Hepatocyte (in vitro differentiated cells): Measurements from ENCODE around the gene UGT1A4.

Experiments
- EZH2 ChIP-seq: fragments of 200-600 bp; sonication (generic); IDR thresholded peaks from 2 replicates; pipeline ENCODE4 v1.6.1; 2016; ENCODE audit warnings: antibody characterized with exemption, mild to moderate bottlenecking, borderline replicate concordance
- EZH2phosphoT487 ChIP-seq: fragments of 200-600 bp; sonication (generic); IDR thresholded peaks from one replicate; pipeline ENCODE4 v1.6.1; 2018; ENCODE audit warnings: antibody characterized with exemption, mild to moderate bottlenecking, low read depth, moderate library complexity; ENCODE audit not compliant: unreplicated experiment, severe bottlenecking
- TF ChIP-seq, protein P1 (sequence below): fragments of 200-600 bp; sonication (generic); IDR thresholded peaks from 2 replicates; pipeline ENCODE4 v1.5.1; 2016; ENCODE audit warnings: antibody characterized with exemption, mild to moderate bottlenecking; ENCODE audit not compliant: poor library complexity

DNA sequence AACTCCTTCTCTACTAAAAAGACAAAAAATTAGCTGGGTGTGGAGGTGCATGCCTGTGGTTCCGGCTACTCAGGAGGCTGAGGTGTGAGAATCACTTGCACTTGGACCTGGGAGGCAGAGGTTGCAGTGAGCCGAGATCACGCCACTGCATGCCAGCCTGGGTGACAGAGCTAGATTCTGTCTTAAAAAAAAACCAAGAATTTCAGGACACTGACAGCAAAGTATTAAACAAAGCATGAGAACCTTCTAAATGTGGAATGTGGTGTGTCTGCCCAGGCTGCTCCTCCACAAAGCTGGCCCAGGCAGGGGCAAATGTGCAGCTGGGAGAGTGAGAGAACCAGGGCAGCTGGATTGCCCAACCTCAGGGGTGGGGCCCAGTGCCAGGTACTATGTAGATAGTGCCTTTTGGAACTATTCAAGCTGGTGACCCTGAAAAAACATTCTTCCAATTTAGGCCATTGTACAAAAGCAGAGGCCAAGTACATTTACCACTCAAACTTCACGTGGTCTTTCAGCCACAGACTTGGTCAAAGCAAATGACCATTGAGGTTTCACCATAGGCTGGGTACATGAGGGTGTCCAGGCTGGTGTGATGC is 12.5 kb upstream of the UGT1A4 start:
- TF ChIP-seq, protein P1, sequence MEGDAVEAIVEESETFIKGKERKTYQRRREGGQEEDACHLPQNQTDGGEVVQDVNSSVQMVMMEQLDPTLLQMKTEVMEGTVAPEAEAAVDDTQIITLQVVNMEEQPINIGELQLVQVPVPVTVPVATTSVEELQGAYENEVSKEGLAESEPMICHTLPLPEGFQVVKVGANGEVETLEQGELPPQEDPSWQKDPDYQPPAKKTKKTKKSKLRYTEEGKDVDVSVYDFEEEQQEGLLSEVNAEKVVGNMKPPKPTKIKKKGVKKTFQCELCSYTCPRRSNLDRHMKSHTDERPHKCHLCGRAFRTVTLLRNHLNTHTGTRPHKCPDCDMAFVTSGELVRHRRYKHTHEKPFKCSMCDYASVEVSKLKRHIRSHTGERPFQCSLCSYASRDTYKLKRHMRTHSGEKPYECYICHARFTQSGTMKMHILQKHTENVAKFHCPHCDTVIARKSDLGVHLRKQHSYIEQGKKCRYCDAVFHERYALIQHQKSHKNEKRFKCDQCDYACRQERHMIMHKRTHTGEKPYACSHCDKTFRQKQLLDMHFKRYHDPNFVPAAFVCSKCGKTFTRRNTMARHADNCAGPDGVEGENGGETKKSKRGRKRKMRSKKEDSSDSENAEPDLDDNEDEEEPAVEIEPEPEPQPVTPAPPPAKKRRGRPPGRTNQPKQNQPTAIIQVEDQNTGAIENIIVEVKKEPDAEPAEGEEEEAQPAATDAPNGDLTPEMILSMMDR = no peak
- TF ChIP-seq EZH2phosphoT487 = no peak
- TF ChIP-seq EZH2 = no peak
